ELR (cell line): ENCODE data around the gene USP4.
"Not testable (repeated sequence)": the region's sequence is repeated elsewhere in the genome, so short reads cannot be mapped to it uniquely, and the experiment has no call there.

Experiments
- DNase-seq: peaks from one replicate; pipeline ENCODE4 v3.0.0-alpha.2; 2015; ENCODE audit warnings: low read depth

USP4 gene

DNA sequence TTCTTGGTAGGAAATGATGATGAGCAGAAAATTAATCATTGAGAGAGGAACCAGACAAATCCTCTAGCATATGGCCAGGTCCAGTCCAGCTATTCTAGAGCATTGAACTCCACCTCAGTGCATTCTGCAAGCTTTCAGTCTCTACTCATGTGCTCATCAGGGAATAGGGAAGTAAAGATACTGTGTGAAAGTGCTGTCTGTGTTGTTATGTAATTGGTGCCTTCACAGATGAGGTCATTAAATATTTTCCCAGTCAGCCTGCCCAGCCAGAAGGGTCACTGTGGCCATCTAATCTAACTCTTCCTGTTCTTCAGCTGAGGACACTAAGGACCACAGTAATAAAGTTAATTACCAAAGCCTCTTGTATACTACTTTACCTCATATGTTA lies 91.0 kb downstream of the USP4 start:
- DNase-seq, result no peak

GRCh38 chr3:49244581-49245205 lies 95.2 kb downstream of the USP4 start:
- peak; percentile 60 for DNase-seq

DNA sequence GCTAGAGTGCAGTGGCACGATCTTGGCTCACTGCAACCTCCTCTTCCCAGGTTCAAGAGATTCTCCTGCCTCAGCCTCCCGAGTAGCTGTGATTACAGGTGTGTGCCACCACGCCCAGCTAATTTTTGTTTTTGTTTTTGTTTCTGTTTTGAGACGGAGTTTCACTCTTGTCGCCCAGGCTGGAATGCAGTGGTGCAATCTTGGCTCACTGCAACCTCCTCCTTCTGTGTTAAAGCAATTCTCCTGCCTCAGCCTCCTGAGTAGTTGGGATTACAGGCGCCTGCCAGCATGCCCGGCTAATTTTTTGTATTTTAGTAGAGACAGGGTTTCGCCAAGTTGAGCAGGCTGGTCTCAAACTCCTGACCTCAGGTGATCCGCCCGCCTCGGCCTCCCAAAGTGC lies 99.8 kb downstream of the USP4 start:
- DNase-seq, result not testable (repeated sequence)

DNA sequence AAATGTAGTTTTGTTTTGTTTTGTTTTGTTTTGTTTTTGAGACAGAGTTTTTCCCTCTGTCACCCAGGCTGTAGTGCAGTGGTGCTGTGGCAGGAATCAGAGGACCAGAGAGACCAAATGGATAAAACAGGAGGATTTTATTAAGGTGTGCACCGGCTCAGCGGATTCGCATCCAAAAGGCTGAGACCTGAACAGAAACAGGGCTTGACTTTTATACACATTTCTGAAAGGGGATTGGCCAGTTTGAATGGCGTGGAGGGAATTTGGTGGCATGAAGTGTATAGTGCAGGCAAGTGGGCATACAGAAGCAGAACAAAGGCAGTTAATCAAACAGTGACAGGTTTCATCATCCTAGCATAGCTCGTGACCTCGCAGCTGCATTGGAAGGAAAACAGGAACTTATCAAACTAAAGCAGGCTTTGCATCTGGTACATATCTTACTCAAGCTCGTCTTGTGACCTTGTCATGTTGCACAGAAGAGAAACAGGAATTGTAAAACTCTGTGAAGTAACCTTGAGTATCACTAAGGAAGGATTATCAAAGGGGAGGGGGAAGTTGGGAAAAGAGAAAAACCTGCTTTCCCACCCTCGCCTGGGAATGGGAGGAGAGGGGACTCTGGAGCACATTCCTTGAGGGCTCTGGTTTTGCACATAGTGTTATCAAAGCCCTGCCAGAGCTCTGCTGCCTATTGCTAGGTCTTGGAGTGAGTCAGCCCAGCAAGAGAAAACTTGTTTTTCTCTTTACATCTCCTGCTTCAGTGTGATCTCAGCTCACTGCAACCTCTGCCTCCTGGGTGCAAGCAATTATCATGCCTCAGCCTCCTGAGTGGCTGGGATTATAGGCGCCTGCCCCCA lies 101.4 kb downstream of the USP4 start:
- DNase-seq, result no peak

DNA sequence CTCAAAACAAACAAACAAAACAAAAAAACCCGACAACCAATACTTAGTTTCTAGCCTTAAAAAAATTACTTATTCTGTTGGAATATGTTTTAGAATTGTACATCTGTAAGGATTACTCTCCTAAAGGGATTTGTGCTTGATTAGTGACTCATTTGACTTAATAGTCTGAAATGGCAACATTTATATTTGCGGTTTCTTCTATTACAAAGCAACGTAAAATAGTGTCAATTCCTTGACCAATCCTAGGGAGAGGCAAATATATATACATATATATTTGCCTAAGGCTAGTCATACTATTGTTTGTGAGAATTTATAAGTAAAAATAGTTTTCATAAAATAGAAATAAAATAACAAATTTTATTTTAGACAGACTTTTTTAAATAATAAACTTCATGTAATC lies 102.5 kb downstream of the USP4 start:
- DNase-seq, result no peak

DNA sequence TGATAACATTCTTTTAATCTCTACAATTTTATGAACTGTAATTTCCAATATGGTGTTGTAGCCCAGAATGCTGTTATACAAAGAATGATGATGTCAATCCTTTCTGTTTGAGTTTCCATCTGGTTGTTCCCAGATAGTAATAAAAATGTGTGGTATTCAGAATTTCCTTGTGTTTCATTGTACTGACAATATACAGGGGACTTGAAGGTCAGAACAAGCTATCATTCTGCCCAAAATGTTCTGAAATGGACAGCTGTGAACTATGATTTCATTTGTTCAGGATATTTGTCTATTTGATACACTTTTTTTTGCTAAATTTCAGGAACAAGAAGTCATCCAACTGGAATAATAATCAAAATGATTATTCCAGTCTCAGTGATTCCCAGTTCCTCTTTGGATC lies 103.6 kb downstream of the USP4 start:
- no peak for DNase-seq

- DNase-seq, result not testable (repeated sequence)
These were observed 111.0 kb downstream of the USP4 start for GRCh38 chr3:49228817-49229216.
